Stimulated activated CD4-positive, alpha-beta T cell treated with anti-CD3 and anti-CD28 coated beads, Interleukin-15, amount 100 ng/mL, for 24 hours (primary cell): Measurements from ENCODE around the gene CTTN.
A peak's percentile ranks its signal among the peaks of the same experiment; 100 is the strongest.

ENCODE experiments used
- DNase-seq: peaks from one replicate; pipeline ENCODE4 v3.0.0-alpha.2; 2020

CTTN gene

DNA sequence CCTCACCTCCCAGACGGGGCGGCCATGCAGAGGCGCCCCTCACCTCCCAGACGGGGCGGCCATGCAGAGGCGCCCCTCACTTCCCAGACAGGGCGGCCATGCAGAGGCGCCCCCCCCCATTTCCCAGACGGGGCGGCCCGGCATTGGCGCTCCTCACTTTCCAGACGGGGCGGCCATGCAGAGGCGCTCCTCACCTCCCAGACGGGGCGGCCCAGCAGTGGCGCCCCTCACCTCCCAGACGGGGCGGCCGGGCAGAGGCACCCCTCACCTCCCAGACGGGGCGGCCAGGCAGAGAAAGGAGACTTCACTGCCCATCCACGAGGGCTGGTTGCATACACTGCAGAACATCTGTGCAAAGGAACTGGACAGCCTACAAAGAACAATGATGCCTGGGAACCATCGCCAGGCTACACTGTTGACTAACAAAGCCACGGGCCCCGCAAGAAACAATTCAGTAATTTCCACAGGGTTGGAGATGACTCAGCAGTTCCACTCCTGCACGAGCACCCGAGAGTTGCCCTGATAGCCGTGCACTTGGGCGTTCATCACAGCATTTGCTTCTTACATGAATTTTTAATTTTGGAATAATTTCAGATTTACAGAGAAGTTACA lies 58.7 kb downstream of the CTTN start:
- peak; percentile 24 for DNase-seq

DNA sequence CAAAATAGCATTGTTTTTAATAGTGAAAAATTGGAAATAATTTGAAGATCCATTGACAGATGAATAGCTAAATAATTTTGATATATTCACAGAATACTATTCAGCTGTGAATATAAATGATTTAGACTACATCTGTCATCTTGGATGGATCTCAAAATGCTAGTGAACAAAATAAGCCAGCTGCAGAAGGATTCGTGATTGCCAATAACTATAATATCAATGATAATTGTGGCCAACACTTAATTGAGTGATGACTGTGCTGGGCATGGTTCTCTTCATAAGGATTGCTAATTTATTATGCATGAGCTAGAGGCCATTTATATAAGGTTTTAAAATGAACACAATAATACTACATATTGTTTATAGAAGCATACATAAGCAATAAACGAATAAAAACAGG lies 60.4 kb downstream of the CTTN start:
- DNase-seq: no peak

DNA sequence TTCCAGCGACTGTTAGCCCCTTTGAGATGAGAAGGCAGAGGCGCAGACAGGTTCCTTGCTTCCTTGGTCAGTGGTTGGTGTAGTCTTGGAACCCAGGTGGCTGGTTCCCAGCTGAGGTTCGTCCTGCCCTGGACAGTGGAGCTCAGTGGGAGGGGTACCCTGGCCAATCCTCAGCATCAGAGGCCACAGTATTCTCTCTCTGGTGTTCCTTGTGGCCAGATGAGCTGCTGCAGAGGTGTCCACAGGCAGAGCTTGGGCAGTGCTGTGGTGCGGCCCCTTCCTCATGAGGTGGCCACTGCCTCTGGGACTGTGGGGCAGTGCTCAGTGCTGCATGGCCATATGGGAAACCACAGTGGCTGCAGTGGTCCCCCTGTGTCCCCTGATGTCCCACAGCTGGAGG lies 61.8 kb downstream of the CTTN start:
- no peak for DNase-seq

DNA sequence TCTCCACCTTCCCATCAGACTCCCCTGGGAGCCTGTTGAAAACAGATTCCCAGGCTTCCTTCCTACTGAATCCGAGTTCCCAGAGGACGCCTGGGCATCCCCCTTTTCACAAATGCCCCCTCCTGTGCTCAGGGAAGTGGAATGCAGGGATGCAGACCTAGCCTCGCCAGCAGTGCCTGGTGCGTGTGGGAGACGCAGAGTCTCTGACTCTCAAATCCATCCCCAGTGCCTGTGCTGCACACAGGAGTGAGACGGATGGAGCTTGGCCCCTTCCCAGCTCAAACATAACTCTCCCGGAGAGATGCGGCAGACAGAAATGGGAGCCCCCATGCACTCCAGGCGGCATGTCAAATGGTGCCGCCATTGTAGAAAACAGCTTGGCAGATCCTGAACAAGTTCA lies 62.6 kb downstream of the CTTN start:
- DNase-seq: no peak

DNA sequence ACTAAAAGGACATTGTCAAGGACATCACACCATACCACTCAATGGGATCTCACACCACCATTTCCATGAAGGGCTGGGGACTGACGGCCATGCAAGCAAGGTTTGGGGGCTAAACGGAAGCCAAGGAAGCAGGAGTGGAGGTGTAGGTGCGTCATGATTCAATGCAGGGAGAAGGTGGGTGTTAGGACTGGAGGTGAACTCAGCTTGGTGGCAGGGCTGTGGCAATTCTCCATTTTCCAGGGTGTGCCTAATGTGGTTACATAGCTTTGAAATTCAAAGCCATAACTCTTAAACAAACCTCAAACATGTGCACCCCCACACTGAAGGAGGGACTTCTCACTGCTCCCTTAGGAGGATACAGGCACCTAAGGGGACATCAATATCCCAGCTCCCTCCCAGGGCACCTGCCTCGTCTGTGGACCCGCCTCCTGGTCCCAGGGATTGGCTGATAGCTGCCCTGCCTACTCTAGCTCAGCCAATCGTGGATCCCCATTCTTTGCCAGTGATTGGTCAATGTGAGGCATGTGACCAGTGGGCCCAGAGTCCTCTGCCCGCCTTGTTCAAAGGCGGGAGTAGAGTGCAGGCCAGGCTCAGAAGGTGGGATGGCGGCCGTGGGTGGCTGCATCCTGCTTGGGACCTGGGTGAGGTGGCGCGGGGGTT lies 64.6 kb downstream of the CTTN start:
- DNase-seq: peak; percentile 8

DNA sequence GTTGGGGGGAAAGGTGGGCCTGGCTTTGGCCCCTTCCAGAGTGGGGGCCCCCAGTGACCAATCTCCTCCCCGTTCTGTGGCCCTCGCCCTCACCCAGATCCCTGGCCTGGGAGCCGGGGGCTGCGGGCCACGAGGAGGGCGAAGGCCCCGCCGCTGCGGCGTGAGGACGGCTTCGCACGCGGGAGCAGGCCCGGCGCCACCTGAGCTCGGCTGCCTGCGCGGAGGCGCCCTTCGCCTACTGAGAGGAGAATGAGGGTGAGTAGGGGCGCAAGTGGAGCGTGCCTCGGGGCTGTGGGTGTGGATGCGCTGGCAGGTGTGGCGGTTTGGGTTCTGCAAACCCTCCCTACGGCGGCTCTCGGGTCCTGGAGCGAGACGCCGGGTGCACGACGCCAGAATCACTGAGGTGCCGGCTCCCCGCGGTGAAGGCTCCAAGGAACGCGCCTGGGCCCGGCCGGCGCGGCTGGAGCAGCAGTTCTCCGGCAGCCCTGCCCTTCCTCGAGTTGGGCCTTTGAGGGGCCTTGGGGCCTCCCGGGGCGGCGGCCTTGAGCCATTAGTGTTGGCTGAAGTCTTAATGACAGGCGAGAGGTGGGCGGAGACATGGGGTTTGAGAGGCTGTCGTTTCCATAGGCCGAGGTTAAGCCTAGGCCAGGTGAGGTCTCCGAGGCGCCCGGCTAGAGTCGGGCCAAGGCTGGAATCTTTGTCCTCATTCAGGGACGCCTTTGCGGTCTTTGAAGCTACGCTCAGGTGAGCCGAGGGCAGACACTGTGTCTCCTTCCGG lies 65.3 kb downstream of the CTTN start:
- DNase-seq: no peak

DNA sequence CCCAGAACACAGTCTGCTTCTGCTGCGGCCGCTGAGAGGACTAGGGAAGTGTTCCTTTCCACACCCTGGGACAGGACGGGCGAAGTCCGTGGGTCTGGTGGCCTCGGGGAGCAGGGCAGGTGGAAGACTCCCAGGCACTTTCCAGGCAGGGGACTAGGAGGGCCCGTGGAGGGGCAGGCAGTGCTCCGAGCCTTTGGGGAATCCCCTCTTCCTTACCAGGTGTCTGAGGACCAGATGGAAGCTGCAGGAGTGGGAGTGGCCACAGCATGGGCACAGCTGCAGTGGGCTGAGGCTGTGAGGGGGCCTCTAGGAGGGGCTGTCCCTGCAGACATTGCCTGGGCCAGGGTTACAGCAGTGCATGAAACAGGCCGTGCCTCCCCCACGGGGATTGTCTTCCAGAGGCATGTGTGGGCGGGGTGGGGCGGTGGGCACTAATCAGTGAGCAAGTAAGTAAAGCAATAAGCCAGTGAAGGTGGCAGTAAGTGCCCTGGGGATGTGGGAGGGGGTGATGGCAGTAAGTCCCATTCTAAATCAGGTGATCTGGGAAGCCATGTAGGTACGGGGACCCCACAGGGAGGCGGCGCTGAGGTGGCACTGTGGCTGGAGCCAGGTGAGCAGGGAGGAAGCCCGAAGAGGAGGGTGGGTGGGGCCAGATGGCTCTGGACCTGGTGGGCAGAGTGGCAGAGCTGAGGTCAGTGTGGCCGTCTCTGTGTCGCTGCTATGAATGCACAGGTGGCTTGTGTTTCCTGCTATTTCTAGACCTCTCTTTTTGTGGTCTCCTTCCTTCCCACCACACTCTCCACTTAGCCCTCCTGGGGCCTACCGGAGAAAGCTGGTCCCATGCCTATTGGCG lies 66.4 kb downstream of the CTTN start:
- no peak for DNase-seq

DNA sequence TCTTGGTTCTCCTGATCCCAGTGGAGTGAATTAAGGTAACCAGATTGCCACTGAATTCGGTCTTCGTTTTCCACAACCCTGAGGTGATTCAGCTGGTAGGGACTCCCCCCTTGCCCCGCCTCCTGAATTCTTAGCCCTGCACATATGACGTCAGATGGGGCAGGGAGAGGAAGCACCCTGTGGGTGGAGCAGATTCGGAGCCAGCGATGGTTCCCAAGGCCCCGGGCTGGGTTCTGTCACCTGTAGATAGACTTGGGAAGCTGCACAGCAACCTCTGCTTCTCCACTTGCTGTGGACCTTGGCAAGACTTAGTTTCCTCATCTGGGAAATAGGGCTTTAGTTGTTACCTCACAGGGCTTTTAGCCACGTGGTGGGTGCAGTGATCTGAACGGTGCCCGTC lies 67.8 kb downstream of the CTTN start:
- peak; percentile 37 for DNase-seq

DNA sequence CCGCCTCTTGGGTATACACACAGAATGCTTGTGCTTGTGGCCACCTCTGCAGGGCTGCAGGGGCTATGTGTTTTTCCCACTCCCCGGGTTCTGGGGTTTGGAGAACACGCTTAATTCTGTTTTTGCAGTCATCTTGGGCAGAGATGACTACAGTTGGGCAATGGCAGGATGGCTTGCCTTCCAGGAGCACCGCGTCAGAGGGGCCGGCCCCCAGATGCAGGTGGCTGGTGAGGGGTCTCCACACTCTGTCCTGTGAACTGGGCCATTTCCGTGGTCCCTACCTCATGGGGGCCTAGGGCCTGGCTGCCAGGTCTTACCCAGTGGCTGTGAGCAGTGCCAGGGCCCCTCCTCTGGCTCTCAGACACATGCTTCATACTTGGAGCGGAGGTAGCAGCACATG lies 68.3 kb downstream of the CTTN start:
- DNase-seq: no peak

DNA sequence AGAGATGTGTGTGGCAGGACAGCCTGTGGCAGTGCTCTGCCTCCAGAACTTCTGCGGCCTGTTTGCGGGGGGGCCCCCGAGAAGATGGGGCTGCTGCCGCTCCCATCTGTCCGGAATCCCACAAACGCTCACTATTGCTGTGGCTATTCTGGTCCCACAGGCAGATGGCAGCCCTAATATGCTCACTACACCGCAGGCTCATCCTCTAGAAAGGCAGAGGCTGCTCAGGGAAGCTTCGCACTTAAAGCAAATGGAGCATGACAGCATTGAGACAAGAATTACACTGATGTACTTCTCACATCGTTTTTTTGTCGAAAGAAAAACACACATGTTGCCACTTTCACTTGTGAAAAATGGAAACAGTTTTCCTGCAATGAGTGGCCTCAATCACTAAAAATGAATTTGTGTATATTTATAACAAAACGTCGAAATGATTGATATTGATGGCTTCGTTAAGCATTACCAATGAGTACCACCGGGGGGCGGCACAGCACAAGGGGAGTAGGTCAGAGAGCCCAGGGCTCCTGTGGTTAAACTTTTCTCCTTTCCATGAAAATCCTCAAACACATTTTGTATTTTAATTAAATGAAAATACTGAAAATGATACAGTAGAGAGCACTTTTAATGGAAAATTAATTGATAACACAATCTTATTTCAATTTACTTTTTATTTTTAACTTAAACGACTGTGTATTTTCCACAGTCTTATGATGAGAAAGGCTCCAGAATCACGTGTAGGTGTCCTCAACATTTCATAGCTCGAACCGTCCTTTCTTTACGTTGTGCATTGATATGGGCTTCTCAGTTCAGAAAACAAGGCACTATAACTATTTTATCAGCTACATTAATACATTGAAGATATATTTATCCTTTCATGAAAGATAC lies 69.1 kb downstream of the CTTN start:
- peak; percentile 73 for DNase-seq

DNA sequence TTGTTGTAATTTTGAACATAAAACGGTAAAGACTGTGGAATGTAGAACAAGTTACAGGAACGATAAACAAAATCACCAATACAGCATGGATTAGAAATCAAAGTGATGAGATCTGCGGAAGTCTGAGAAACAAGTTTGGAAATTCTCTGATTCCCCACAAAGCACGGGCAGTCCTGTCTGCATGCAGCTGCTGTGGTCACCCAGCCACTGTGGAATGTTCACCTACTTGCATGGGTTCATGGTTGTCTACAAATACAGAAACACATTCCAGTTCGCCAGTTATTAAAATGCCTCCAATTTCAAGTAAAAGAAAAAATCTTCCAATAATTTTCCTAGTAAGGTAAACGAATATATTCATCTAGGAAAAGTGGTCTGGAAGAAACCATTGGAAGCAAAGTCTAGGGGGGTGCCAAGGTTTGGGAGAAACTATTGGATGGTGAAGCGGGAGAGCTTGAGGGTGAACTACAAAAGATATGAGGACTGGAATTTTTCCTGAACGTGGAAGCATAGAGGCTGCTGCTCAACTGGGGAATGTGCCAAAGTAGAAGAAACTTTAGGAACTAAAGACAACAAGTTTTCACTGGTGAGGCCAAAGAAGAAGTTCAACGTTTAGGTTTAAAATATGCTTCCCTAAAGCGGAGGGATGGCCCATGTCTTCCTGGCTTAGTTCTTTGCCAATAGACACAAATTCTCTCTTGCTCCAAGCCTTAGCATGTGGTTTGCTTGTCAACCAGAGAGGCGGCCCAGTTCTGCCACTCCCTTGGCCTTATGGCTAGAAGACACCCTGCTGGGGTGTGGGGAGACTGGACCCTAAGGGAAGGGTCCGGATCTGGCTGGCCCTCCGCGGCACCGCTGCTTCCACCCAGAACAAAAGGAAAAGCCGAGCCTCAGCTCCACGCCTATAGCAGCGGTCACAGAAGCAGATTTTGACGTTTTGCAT lies 70.2 kb downstream of the CTTN start:
- DNase-seq: no peak

DNA sequence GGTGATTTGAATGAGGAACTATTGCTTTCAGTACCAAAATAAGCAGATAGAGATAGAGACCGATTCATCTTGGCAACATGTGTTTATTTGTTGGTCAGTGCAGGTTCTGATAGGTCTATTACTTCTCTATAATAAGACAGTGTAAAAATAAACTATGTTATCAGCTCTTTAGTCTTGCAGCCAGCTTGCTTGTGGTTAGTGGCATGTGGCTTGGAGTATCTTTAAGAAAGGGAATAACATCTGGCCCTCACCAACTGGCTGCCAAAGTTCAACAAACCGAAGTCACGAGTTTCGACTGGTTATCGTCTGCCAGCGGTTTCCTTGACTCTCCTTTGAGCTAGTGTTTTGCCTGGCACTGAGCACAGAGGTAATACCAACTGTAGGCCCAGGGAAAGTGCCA lies 71.8 kb downstream of the CTTN start:
- no peak for DNase-seq

DNA sequence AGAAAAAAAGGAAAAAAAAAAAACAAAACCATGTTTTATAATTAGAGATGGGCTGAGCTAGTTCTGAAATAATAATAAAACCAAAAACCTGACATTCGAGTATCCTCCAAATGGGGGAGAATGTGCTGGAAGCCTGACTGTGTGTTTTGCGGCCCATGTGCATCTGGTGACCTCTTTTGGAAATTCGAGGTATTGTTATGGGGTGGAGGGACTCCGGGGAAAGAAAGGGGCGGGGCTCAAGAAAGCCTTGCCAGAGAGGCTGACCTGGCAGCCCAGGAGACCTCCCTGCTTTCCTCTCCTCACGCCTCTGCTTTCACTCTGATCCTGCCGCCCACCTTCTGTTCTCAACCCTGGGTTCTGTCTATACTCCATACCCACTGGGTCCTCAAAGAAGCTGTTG lies 72.9 kb downstream of the CTTN start:
- DNase-seq: peak; percentile 42

DNA sequence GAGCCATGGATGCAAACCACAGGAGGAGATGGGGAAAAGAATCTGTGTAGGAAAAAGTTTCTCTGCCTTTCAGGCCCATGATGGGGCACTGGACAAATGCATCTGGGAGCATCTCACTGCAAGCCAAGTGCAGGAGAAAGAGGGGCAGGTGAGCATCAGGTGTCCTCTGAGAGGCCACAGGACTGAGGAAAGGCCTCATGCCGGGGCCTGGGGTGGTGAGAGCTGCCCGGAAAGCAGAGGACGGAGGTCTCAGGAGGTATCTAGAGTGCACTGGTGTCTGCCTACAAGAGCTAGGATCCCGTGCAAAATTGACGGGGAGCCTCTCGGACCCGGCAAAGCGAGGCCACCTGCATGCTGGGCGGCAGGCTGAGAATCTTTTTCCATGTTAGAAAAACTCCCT lies 73.9 kb downstream of the CTTN start:
- DNase-seq: no peak

DNA sequence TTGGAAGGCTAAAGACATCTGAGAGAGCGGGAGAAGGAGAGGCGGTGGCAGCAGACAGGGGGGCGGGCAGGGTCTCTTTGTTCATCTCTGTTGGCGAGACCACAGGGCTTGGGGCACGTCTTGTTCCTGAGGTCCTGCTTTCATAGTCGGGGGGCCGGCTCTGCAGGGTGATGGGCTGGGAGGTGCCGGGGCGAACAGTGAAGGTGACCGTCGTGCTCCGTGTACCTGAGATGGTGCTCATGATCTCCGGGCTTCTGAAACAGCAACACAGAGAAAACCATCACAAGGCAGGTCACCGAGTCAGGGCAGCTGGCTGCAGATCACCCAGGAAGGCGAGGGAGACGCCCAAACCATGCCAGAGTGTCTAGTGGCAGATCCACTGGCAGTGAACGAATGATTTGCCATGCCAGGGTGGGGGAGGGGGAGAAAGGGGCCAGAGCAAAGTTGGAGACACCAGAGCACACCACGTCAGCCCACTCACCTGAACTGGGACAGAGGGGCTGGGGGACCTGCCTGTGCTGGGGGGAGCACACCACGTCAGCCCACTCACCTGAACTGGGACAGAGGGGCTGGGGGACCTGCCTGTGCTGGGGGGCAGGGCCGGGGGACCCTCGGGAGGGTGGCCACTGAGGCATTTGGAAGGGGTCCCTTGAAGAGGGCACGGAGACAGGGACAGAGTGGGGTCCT lies 75.0 kb downstream of the CTTN start:
- DNase-seq: no peak

DNA sequence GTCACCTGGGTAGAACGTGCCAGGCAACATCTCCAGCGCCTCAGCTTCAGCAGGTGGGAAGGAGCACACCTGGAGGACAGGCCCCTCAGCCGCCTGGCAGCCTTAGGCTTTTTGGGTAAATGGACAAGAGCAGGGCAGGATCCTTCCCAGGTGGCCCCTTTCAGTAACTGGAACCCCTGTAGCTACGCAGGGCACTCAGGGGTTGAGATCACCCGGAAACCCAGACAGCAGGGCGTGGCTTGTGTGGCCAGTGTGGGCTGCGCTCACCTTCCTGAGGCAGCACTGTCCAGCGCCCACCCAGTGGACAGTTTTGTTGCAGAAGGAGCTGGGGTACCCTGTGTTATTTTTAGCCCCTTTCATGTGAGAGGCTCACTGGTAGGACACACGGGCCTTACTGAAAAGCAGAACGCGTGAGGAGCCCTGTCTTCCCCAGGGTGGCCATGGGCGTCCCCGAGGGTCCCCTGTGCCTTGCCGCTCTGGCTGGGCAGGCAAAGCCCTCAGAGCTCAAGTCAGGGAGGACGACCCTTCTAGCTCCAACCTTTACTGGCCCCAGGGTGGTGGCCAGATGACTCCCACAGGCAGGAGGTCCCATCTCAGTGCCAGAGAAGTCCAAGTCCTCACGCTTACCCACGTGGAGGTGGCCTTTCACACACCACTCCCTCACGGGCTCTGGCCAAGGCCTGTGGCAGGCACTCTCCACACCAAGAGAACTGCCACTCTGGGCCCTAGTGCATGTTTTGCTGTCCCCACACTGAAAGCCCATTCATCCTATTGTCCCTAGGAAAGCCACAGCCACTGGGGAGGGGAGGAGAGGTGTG lies 75.8 kb downstream of the CTTN start:
- no peak for DNase-seq

DNA sequence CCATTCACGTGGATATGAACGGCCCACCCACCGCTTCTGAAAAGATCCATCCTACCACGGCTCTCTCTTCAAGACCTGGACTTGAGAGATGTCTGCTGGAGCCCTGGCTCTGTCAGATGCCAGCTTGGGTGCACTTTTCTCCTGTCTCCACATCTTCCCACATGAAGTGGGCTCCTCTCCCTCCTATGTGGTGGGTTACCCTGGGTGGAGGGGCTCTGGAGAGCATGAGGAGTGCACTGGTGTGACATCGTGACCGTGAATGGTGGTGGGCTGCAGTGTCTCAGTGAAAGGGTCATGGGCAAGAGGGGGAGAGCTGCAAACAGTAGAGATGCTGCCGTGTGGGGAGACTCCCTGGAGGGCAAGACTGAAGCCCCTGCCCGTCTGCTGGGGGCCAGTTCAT lies 76.4 kb downstream of the CTTN start:
- DNase-seq: no peak

DNA sequence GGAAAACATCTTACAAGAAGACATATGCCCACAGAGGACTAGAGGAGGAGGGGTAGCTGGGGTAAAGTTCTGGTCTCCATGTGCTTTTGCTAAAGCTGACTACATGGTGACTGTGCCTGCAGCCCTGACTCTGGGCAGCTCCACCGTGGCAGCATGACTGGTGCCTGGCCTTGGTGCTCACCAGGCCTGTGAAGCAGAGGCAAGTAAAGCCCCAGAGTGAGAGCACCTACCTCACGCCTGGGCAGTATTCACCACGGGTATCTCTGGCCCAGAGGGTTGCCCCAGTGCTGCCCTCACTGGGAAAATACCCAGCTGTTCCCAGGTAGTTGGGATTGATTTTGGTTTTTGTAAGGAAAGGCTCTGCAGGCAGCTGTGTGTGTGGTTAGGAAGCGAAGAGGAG lies 78.3 kb downstream of the CTTN start:
- DNase-seq: no peak

DNA sequence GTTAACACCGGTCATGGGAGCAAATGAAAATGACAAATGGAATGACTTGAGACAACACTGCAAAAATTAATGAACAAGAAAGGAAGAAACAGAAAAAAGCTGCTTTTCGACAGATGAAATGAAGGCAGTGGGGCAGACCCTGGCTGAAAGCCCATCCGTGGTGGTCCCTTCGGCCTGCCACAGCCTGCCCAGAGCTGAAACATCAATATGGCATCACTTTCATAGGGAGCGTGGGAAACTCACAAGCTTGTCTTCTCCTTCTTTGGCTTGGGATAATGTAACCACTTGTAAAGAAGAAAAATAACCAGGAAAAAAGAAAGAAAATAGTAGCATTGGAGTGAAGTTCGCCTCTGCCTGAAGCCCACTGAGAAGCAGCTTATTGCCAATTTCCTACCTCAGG lies 78.8 kb downstream of the CTTN start:
- DNase-seq: no peak

DNA sequence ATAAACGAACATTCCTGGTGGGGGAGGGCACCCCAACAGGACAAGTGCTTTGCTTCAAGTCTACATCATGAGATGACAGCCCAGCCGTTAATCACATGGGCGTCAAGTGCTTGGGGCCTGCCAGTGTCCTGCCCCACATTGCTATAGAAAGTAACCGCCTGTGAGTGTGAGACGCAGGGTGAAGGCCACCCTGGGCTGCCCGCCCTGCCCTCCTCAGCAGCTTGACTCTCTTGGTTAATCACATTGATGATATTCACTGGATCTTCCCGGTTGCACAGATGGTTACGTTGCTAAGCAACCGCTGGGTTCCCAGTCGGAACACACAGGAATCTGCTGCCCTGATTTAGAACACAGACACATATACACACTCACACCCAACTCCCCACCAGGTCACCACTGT lies 79.3 kb downstream of the CTTN start:
- DNase-seq: no peak
